Endothelial cell of umbilical vein (primary cell): Measurements from ENCODE around the gene IRX5. TPM values are rescaled to one million over a fixed set of nuclear protein-coding genes. Genes with fewer than 3 reads are reported as not detected.

Experiments used
- BruUV-seq: library from RNA; stranded (reverse); fragments of 400-500 nt; replicated peaks from 2 replicates; lab custom pipeline; 2021; lab: Mats Ljungman, UMichigan
- CTCF ChIA-PET: fragments of 300-600, 350-600 bp; sonication (Branson Sonifier 250); formaldehyde crosslinking; loops from one replicate; lab custom pipeline; 2021; ENCODE audit warnings: antibody characterized with exemption, inconsistent platforms; lab: Charles Lee
- POLR2A ChIA-PET: fragments of 300-600, 350-600 bp; sonication (Branson Sonifier 250); formaldehyde crosslinking; loops from one replicate; lab custom pipeline; 2021; ENCODE audit warnings: antibody characterized with exemption, inconsistent platforms; lab: Charles Lee
- DNase-seq: peaks from one replicate; pipeline ENCODE4 v3.0.0-alpha.2; 2011; ENCODE audit warnings: low read depth, low spot score
- FAIRE-seq: peaks from 2 replicates; lab custom pipeline; 2011; peaks lifted over from hg19 to GRCh38; lab: Jason Lieb, UNC
- H2AFZ ChIP-seq: 2 replicates; pipeline ENCODE4 v1.6.0; 2012; ENCODE audit warnings: low read depth, low read length, control low read depth, inconsistent platforms
- H3K27ac ChIP-seq: 2 replicates; pipeline ENCODE4 v1.5.1; 2011; ENCODE audit warnings: low read depth, mild to moderate bottlenecking, control low read depth, low read length, moderate library complexity; ENCODE audit not compliant: insufficient read depth
- H3K27me3 ChIP-seq, 2 experiments: 2 replicates each; pipeline versions ENCODE4 v1.6.0 to v1.6.1; 2011; ENCODE audit warnings: low read length in 2 of 2, mixed read lengths in 1 of 2; ENCODE audit not compliant: control insufficient read depth in 2 of 2, insufficient read depth in 2 of 2
- H3K36me3 ChIP-seq, 2 experiments: 2 replicates in 1 of 2; 3 replicates in 1 of 2; pipeline ENCODE4 v1.5.1; 2011; ENCODE audit warnings: low read length in 2 of 2, mild to moderate bottlenecking in 1 of 2, moderate library complexity in 1 of 2; ENCODE audit not compliant: control insufficient read depth in 2 of 2, insufficient read depth in 2 of 2; ENCODE audit errors: extremely low read depth in 1 of 2
- H3K4me1 ChIP-seq: 3 replicates; pipeline ENCODE4 v1.5.1; 2011; ENCODE audit warnings: mild to moderate bottlenecking, low read length; ENCODE audit not compliant: control insufficient read depth, insufficient read depth; ENCODE audit errors: extremely low read depth
- H3K4me2 ChIP-seq: 2 replicates; pipeline ENCODE4 v1.6.1; 2011; ENCODE audit warnings: low read length, control low read depth, mixed read lengths; ENCODE audit not compliant: insufficient read depth
- H3K4me3 ChIP-seq, 3 experiments: fragments of 200-600 bp in 1 of 3; sonication (generic), shearing (Covaris generic) in 1 of 3; replicated peaks in 1 of 3; 2 replicates each; pipeline ENCODE4 v1.5.1; 2011 to 2016; ENCODE audit warnings: control low read depth in 3 of 3, low read length in 3 of 3, mild to moderate bottlenecking in 2 of 3, inconsistent platforms in 1 of 3, low read depth in 1 of 3, moderate library complexity in 1 of 3; ENCODE audit not compliant: insufficient read depth in 1 of 3
- H3K79me2 ChIP-seq: 2 replicates; pipeline ENCODE4 v1.6.0; 2012; ENCODE audit warnings: low read length, inconsistent platforms; ENCODE audit not compliant: control insufficient read depth, insufficient read depth
- H3K9ac ChIP-seq: replicated peaks from 2 replicates; pipeline ENCODE3; 2011; ENCODE audit warnings: low read length, control low read depth; ENCODE audit not compliant: insufficient read depth; ENCODE audit errors: extremely low read depth
- H3K9me1 ChIP-seq: replicated peaks from 3 replicates; pipeline ENCODE4 v1.6.0; 2011; ENCODE audit warnings: mild to moderate bottlenecking, low read length; ENCODE audit not compliant: control insufficient read depth, insufficient read depth; ENCODE audit errors: extremely low read depth
- H3K9me3 ChIP-seq: replicated peaks from 2 replicates; pipeline ENCODE4 v1.5.1; 2012; ENCODE audit warnings: low read length, inconsistent platforms; ENCODE audit not compliant: control insufficient read depth, insufficient read depth
- H4K20me1 ChIP-seq: replicated peaks from 2 replicates; pipeline ENCODE3; 2011; ENCODE audit warnings: mild to moderate bottlenecking, low read length; ENCODE audit not compliant: control insufficient read depth, insufficient read depth; ENCODE audit errors: extremely low read depth
- EZH2 ChIP-seq: IDR thresholded peaks from 2 replicates; pipeline ENCODE4 v1.6.1; 2012; ENCODE audit warnings: borderline replicate concordance, low read depth, mild to moderate bottlenecking, moderate library complexity, low read length, inconsistent platforms; ENCODE audit not compliant: severe bottlenecking
- FOS ChIP-seq: IDR thresholded peaks from 2 replicates; pipeline ENCODE4 v1.6.1; 2011; ENCODE audit warnings: mild to moderate bottlenecking, low read length, moderate library complexity, borderline replicate concordance; ENCODE audit not compliant: insufficient read depth
- JUN ChIP-seq: IDR thresholded peaks from 2 replicates; pipeline ENCODE4 v1.6.1; 2011; ENCODE audit warnings: borderline replicate concordance, low read depth; ENCODE audit not compliant: insufficient read length, insufficient read depth
- MYC ChIP-seq: IDR thresholded peaks from one replicate; pipeline ENCODE4 v1.6.1; 2011; ENCODE audit warnings: mild to moderate bottlenecking, low read depth, low read length
- POLR2A ChIP-seq: IDR thresholded peaks from 2 replicates; pipeline ENCODE4 v1.6.1; 2012; ENCODE audit warnings: low read depth, mild to moderate bottlenecking, control low read depth, low read length
- POLR2AphosphoS5 ChIP-seq: IDR thresholded peaks from 2 replicates; pipeline ENCODE4 v1.6.1; 2012; ENCODE audit warnings: low read depth, mild to moderate bottlenecking, control low read depth, low read length, moderate library complexity; ENCODE audit not compliant: insufficient read depth
- dilution Hi-C: fragments of 300-500 bp; cut with MboI; formaldehyde crosslinking; loops from one replicate; pipeline ENCODE4 v1.15.0; 2019; ENCODE audit warnings: low sequenced_read_pairs; ENCODE audit not compliant: extremely low pct_ligation_motif_present
- intact Hi-C: fragments of 100-400 bp; cut with micrococcal nuclease; formaldehyde crosslinking; loops from one replicate; pipeline ENCODE4 v1.10.0; 2022
- polyA plus RNA-seq, 4 experiments: library from polyadenylated mRNA; depleted of rRNA in 3 of 4; stranded (reverse) in 3 of 4; unstranded in 1 of 4; fragments of >200 nt; gene quantifications; 2 replicates each; pipeline versions ENCODE4 v1.2.1 to v1.2.3, GENCODE V29; 2011 to 2012; ENCODE audit warnings: missing spikeins in 1 of 4
- total RNA-seq: library from RNA; stranded (reverse); gene quantifications from 2 replicates; pipeline ENCODE4 v1.2.3, GENCODE V29; 2021
- TF ChIP-seq, protein P1 (sequence below): IDR thresholded peaks from 2 replicates; pipeline ENCODE4 v1.6.1; 2011; ENCODE audit not compliant: insufficient read depth, insufficient read length
- TF ChIP-seq, protein P2 (sequence below), 2 donors: IDR thresholded peaks; 1 replicate in 1 of 2; 2 replicates in 1 of 2; pipeline ENCODE4 v1.5.1; 2011; ENCODE audit warnings: low read length in 2 of 2, mild to moderate bottlenecking in 2 of 2, moderate library complexity in 2 of 2, control low read depth in 1 of 2, inconsistent platforms in 1 of 2, low read depth in 1 of 2; ENCODE audit not compliant: insufficient read depth in 1 of 2; ENCODE audit errors: extremely low read depth in 1 of 2

The IRX5 gene
- total and polyA plus RNA-seq, 2 donors (not counting 3 experiments of a cell fraction or from before 2014, with no cell fraction given): not detected

DNA sequence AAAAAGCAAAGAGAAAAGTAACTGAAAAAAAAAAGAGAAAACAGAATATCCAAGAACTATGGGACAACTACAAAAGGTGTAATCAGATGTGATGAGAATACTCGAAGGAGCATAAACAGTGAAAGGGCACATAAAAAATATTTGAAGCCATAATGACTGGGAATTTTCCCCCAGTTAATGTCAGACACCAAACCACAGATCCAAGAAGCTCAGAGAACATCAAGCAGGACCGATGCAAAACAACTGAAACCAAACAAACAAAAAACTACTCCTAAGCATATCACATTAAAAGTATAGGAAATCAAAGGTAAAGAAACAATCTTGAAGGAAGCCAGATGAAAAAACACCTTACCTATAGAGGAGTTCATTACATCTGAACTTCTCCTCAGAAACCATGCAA is 27.6 kb upstream of the IRX5 start:
- H3K9ac ChIP-seq: no peak overlapping the region
- BruUV-seq: no TSS peak
- no peaks in the 10 kb centered on the region for H3K79me2 ChIP-seq
- CTCF ChIA-PET: no interaction called here
- no peak overlapping the region for H3K4me2 ChIP-seq
- no peaks in the 10 kb centered on the region for H3K27me3 ChIP-seq
- H3K4me3 ChIP-seq: no peak overlapping the region
- intact Hi-C loops (no loop called here), dilution Hi-C loops (no loop called here)
- no peaks in the 10 kb centered on the region for H3K4me1 ChIP-seq
- no peaks in the 10 kb centered on the region for H3K9me1 ChIP-seq
- no peak overlapping the region for H2AFZ ChIP-seq
- no peaks in the 10 kb centered on the region for H3K9me3 ChIP-seq
- FAIRE-seq: no peak
- no peak for DNase-seq
- POLR2A ChIA-PET: no interaction called here
- TF ChIP-seq EZH2 (no peak), FOS (no peak), MYC (no peak), POLR2AphosphoS5 (no peak), JUN (no peak), POLR2A (no peak)
- TF ChIP-seq, protein P1, sequence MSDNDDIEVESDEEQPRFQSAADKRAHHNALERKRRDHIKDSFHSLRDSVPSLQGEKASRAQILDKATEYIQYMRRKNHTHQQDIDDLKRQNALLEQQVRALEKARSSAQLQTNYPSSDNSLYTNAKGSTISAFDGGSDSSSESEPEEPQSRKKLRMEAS: no peak
- TF ChIP-seq, protein P2, sequence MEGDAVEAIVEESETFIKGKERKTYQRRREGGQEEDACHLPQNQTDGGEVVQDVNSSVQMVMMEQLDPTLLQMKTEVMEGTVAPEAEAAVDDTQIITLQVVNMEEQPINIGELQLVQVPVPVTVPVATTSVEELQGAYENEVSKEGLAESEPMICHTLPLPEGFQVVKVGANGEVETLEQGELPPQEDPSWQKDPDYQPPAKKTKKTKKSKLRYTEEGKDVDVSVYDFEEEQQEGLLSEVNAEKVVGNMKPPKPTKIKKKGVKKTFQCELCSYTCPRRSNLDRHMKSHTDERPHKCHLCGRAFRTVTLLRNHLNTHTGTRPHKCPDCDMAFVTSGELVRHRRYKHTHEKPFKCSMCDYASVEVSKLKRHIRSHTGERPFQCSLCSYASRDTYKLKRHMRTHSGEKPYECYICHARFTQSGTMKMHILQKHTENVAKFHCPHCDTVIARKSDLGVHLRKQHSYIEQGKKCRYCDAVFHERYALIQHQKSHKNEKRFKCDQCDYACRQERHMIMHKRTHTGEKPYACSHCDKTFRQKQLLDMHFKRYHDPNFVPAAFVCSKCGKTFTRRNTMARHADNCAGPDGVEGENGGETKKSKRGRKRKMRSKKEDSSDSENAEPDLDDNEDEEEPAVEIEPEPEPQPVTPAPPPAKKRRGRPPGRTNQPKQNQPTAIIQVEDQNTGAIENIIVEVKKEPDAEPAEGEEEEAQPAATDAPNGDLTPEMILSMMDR (IDR thresholded peaks at IDR 0.05; ENCODE audit: extremely low read depth in 1 of 2, insufficient read depth in 1 of 2, low read depth in 1 of 2, low read length in 2 of 2): no peak
- no peaks in the 10 kb centered on the region for H3K36me3 ChIP-seq
- H3K27ac ChIP-seq: no peak overlapping the region
- H4K20me1 ChIP-seq: no peaks in the 10 kb centered on the region
